Midbrain (tissue), 1 donor: Measurements from ENCODE around the gene TMEM80.
A peak's percentile ranks its signal among the peaks of the same experiment; 100 is the strongest.
"Not testable (repeated sequence)": the region's sequence is repeated elsewhere in the genome, so short reads cannot be mapped to it uniquely, and the experiment has no call there.

Experiments used
- DNase-seq: peaks from one replicate; lab custom pipeline; 2025; lab: John Stamatoyannopoulos, UW

The TMEM80 gene

DNA sequence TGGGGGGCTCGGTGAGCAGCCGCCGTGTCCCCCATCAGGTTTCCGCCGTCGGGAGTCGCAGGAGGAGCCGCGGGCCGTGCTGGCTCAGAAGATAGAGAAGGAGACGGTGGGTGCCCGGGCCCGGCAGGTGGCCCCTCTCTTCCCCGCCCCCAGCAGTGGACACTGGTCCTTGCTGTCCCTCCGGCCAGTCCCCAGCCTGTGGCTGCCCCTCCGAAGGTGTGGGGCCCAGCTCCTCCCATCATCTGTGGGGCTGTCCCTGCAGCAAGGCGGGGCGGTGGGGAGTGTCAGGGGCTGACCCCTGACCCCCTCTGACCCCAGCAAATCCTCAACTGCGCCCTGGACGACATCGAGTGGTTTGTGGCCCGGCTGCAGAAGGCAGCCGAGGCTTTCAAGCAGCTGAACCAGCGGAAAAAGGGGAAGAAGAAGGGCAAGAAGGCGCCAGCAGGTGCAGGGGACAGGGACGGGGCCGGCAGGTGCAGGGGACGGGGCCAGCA, 25.7 kb downstream of the TMEM80 start:
- no peak for DNase-seq

DNA sequence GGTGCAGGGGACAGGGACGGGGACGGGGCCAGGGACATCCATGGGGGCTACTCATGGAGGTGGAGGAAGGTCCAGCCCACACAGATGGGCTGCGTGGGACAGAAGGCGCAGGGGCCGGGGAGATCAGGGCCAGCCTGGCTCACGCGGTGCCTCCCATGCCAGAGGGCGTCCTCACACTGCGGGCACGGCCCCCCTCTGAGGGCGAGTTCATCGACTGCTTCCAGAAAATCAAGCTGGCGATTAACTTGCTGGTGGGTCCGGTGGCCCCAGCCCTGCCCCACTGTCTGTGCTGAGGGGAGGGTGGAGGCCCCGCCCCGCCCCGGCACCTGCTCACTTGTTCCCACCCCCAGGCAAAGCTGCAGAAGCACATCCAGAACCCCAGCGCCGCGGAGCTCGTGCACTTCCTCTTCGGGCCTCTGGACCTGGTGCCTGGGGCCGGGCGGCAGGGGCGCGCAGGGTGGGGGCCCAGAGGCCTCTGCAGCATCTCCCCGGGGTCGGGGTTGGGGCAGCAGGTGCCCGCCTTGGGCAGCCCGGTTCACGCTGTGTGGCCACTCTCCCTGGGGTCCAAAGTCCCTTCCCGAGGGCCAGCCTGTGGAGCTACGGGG, 26.2 kb downstream of the TMEM80 start:
- DNase-seq, result no peak

DNA sequence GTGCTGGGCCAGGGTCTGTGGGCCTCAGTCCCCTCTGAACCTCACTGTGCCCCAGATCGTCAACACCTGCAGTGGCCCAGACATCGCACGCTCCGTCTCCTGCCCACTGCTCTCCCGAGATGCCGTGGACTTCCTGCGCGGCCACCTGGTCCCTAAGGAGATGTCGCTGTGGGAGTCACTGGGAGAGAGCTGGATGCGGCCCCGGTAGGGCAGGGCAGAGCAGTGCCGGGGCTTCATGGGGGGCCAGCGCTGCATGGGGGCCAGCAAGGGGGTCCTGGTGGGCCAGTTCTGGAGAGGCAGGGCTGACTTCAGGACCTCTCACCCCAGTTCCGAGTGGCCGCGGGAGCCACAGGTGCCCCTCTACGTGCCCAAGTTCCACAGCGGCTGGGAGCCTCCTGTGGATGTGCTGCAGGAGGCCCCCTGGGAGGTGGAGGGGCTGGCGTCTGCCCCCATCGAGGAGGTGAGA, 26.8 kb downstream of the TMEM80 start:
- no peak for DNase-seq

DNA sequence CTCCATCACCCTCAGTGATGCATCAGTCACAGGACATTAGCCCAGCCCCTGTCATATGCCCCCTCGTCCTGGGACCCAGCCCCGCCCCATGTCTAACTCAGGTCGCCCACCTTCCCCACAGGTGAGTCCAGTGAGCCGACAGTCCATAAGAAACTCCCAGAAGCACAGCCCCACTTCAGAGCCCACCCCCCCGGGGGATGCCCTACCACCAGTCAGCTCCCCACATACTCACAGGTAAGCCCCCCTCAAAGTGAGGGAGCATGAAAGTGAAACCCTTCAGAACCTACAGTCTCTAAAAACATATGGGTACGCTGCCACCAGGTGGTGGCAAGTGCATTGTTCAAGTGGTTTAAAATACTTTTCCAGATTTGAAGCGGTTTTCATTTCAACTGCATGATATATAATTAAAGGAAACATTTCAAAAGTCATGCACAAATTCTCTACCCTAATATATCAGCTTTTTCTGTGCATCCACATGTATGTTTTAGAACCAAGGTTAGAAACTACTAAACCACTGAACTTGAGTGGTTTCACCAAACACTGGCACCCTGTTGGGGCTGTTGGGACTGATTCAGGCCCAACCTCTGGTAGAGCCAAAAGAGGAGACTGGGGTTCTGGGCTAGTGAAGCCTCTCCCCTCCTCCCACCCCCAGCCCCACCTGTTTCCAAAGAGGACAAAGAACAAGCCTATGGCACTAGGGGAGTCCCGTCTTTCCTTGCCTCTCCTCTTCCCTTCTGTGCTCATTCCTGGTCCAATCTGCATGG, 27.7 kb downstream of the TMEM80 start:
- peak; percentile 17 for DNase-seq

DNA sequence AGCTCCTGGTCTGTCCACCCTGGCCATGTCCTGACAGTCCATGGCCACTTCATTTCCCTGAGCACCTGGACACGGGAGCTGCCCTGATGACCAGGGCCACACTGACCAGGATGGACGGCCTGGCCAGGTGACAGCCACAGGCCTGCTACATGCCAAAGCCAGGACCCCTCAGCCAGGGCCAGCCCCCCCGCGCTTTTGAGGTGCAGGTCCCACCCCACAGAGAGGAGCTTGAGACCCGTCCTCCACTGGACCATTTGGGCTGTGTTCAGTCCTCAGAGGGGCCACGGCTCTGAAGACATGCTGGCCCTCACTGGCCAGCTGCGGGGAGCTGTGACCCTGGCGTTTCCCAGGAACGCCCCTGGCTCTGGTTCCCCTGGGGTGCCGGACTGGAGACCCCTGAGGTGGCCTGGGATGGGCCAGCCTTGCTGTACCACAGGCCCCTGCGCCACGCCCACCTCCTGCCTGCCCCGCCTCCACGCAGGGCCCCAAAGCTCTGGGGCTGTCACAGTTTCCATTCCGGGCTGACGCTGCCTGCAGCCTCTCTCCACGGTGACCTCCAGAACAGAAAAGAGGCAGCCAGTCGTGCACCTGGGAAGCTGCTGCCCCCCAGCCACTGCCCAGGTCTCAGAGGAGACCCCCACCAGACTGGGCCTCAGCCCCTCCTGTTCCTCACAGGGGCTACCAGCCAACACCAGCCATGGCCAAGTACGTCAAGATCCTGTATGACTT, 28.6 kb downstream of the TMEM80 start:
- no peak for DNase-seq

DNA sequence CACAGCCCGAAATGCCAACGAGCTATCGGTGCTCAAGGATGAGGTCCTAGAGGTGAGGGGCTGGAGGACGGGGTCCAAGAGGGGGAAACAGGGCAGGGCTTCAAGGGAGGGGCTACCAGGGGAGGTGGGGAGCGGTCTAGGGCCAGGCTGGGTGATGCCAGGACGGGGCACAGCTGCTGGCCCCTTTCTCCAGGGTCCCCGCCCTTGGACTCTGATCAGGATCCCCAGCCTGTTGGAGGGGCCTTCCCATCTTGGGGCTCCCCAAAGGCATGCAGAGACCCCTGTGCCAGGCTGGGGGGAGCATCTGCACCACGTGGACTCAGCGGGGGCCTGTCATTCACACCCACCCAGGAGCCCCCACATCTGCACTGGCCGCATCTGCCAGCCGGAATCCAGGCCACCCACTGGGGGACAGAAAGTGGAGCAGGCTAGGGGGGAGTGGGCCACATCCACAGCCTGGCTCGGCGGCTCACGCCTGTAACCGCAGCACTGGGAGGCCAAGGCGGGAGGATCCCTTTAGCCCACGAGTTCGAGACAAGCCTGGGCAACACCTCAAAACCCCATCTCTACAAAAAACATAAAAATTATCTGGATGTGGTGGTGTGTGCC, 29.3 kb downstream of the TMEM80 start:
- DNase-seq, result no peak

DNA sequence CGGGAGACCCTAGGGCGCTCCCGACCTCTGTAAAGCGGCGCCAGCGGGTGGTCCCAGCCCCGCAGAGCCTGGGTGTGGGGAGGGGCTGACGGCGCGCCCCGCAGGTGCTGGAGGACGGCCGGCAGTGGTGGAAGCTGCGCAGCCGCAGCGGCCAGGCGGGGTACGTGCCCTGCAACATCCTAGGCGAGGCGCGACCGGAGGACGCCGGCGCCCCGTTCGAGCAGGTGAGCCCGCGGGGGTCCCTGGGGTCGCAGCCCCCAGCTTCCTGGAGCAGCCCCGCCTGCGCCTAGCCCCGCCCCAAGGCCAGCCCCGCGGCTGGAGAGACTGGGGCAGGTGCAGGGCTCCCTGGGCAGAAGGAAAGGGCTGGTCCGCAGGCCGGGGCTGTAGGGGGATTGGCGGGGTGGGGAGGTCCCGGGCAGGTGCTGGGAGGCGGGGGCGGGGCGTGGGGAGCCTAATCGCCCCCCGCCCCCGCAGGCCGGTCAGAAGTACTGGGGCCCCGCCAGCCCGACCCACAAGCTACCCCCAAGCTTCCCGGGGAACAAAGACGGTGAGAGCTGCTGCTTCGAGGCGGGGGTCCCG, 30.1 kb downstream of the TMEM80 start:
- no peak for DNase-seq

DNA sequence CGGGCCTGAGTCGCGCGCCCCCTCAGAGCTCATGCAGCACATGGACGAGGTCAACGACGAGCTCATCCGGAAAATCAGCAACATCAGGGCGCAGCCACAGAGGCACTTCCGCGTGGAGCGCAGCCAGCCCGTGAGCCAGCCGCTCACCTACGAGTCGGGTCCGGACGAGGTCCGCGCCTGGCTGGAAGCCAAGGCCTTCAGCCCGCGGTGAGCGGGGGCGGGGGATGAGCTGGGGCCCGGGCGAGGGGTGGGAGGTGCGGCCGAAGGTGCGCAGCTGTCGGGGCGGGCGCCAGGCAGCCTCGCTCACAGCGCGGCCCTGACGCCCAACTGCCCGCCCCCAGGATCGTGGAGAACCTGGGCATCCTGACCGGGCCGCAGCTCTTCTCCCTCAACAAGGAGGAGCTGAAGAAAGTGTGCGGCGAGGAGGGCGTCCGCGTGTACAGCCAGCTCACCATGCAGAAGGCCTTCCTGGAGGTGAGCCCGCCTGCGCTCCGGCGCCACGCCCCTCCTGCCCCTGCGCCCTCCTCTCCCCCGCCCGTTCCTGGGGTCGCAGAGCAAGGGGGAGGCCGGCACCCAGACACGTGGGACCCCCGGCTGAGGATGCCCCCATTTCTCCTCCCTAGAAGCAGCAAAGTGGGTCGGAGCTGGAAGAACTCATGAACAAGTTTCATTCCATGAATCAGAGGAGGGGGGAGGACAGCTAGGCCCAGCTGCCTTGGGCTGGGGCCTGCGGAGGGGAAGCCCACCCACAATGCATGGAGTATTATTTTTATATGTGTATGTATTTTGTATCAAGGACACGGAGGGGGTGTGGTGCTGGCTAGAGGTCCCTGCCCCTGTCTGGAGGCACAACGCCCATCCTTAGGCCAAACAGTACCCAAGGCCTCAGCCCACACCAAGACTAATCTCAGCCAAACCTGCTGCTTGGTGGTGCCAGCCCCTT, 30.9 kb downstream of the TMEM80 start:
- no peak for DNase-seq

DNA sequence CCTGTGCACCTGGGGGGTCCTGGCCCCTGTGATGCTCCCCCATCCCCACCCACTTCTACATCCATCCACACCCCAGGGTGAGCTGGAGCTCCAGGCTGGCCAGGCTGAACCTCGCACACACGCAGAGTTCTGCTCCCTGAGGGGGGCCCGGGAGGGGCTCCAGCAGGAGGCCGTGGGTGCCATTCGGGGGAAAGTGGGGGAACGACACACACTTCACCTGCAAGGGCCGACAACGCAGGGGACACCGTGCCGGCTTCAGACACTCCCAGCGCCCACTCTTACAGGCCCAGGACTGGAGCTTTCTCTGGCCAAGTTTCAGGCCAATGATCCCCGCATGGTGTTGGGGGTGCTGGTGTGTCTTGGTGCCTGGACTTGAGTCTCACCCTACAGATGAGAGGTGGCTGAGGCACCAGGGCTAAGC, 31.7 kb downstream of the TMEM80 start:
- no peak for DNase-seq

DNA sequence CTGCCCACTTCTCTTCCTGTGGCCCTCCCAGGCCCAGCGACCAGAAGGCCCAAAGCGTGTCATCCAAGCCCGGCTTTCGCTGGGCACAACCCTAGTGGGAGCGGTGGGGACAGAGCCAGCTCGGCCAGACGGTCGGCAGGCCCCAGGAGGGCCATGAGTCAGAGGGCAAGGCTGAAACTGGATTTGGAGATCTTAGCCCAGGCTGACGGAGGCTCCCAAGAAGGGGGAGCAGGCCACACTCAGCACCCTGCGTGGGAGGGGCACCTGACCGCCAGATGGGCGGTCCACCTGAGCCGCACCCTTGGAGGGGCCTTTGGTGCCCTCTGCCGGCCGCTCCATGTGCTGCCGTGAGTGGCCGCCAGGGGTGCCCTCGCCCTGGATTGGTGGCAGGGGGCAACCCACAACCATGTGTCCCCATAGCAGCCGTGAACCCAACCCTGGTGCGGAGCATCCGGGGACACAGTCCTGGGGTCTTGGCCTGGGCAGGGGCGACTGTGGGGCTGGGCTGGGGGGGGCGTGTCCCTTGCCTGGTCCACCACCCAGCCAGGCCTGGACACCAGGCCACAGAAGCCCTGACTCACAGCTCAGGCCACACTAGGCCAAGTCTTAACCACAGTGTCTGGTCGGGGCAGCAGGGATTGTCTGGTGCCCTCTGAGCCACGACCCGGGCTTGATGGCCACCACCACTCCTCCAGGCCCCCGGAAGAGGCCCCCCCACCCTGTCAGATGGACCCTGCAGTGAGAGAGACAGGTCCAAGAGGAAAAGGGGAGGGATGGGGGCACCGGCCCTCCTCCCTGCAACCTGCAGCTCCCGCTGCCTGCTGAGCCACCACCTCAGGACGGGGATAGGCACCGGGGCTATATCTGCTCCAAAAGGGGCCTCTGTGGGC, 32.5 kb downstream of the TMEM80 start:
- DNase-seq, result peak; percentile 71

DNA sequence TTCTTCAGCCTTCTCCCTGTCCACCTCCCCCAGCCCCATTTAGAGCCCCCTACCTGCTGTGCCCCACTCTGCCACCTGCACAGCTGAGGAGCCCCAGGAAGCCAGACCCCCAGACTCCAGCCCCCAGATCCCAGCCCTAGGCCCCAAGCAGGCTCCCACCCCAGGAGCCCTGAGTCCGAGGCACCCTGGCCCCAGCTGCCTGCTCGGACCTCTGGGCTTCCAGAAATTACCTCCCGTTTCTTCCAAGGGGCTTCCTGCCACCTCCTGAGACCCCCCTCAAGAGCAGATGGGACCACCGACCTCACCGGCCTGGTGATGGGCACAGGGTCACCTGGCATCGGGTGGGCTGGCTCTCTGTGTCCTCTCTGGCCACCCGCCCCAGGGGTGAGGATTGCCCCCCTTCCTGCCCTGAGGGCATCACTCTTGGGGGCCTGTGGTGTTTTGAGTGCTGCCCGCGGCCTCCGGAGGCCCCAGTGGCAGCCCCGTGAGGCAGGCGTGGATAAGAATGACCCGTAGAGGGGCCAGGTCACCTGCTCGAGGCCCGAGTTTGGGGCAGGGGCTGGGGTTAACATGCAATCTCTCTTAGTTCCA, 33.4 kb downstream of the TMEM80 start:
- no peak for DNase-seq

DNA sequence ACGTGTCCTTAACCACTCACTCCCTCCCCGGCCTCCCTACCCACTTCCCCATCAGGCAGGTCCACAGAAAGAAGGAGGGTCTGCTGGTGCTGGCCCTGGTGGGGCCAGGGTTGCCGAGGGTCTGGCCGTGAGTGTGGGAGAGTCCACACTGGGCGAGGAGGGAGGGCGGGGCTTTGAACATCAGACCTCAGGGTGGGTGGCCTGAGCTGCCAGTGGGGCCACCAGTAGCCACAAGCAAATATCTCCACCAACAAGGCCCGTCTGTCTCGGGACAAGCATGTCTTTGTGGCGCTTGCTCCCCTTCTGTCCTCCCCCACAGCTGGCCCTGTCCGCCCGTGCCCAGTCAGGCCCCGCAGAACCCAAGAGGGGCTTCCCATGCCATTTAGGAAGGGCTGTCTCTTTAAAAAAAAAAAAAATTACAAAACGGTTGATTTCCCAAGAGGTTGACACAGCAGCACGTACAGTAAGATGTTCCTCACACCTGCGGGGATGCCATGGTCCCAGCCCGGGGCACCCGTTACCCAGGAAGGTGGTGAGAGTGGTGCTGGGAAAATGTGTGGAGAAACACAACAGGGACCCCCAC, 34.0 kb downstream of the TMEM80 start:
- DNase-seq, result peak; percentile 76

DNA sequence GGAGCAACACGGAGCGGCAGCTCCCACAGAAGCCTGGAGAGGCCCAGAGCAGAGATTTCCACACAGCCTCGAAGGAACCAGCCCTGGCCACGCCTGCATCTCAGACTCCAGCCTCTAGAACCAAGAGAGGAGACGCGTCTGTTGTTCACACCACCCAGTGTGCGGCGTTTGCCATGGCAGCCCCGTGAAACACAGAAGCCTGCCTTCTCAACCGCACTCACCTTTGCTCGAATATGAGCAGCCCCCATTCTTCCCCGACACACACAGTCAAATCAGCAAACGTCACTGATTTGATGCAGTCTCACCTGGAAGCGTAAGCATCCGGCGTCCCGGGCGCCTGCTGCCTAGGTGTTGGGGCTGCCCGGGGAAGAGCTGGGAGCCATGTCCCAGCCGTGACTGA, 37.5 kb downstream of the TMEM80 start:
- DNase-seq, result no peak

DNA sequence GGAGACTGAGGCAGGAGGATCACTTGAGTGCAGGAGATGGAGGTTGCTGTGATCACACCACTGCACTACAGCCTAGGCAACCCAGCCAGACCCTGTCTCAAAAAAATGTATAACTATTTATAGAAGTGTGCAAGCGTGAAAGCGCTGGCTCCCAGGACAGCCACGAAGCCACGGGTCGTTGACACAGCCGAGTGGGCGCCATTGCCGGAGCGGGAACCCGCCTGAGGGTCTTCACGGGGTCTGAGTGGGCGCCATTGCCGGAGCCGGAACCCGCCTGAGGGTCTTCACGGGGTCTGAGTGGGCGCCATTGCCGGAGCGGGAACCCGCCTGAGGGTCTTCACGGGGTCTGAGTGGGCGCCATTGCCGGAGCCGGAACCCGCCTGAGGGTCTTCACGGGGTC, 38.9 kb downstream of the TMEM80 start:
- DNase-seq, result not testable (repeated sequence)

DNA sequence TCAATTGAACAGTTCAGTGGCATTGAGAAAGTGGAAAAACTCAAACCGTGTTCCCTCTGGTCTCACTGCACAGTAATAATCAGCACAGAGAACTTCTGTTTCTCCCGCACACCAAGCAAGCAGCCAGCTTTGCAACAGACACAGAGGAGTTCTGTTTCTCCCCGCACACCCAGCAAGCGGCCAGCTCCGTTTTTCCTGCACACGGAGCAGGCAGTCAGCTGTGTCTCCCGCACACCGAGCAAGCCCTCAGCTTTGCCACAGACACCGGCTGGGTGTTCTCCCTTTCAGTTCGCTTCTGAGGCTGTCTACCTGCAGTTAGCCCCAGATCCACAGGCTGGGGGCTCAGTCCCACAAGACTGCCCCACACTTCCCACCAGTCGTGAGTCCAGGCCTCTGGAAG, 41.8 kb downstream of the TMEM80 start:
- peak; percentile 43 for DNase-seq

DNA sequence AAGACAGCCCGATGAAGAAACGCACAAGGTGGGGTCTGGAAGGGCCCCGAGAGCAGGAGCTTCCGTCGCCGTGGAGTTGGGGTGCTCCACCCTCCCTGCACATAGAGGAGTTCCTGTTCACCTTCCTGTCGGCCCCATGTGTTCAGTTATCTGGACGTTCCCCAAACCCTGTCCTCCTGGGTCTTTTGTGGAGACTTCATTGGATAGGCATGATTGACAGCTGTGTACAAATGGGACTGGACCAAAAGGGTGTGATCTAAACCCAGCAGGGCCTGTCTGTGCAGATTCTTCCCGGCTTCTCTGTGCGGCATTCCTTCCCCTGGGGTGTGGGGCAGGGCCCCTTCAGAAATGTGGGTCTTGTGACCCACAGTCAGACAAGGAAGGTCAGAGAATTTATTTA, 42.3 kb downstream of the TMEM80 start:
- DNase-seq, result not testable (repeated sequence)

DNA sequence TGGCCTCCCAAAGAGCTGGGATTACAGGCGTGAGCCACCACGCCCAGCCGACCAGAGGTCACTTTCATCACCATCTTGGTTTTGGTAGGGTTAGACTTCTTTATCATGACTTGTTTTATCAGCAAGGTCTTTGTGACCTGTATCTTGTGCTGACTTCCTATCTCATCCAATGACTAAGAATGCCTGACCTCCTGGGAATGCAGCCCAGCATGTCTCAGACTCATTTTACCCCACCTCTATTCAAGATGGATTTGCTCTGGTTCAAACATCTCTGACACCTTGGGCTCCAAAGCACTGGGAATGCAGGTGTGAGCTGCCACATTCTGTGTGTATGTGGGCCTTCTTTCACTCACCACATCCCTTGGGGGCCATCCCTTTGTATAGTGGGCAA, 46.5 kb downstream of the TMEM80 start:
- DNase-seq, result no peak

DNA sequence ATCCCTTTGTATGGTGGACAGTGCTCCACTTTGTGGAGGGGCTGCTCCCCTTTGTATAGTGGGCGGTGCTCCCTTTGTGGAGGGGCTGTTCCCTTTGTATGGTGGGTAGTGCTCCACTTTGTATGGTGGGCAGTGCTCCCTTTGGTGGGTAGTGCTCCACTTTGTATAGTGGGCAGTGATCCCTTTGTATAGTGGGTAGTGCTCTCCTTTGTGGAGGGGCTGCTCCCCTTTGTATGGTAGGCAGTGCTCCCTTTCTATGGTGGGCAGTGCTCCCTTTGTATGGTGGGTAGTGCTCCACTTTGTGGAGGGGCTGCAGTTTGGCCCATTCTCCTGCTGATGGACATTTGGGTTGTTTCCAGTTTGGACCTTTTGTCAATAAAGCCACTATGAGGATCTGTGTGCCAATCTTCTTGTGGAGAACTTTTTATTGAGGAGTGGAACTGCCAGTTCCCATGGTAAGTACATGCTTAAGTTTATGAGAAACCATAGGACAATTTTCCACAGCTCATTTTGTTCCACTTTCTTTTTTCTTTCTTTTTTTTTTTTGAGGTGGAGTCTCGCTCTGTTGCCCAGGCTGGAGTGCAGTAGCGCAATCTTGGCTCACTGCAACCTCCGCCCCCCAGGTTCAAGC, 47.1 kb downstream of the TMEM80 start:
- DNase-seq, result no peak

DNA sequence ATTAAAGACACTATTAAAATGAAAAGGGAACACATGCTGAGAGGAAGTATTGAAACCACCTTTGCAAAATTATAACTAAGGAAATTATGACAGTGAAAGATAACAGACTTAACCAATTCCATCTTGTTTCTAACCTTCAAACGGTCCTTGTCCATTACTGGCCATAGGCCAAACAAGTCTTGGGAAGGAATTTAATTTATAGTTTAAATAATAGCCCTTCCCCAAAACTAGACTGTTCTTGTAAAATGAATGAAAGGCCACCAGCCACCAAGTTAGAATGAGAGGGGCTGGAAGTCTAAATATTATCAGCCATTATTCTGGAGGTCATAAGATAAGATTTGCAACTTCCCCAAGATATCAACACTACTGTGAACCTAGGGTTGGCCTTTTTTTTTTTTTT, 49.8 kb downstream of the TMEM80 start:
- no peak for DNase-seq
